OCI-LY7 (cell line): ENCODE results near the gene VEGFA.

Source experiments
- CTCF ChIP-seq: fragments of 200-600 bp; sonication (generic); conservative IDR thresholded peaks from 2 replicates; pipeline ENCODE4 v1.5.1; 2014; ENCODE audit warnings: mild to moderate bottlenecking, antibody characterized with exemption, low read length, moderate library complexity, mixed read lengths
- EZH2phosphoT487 ChIP-seq: fragments of 200-600 bp; sonication (generic); IDR thresholded peaks from 2 replicates; pipeline ENCODE4 v1.6.1; 2018; ENCODE audit warnings: low read depth, borderline replicate concordance, mild to moderate bottlenecking, mixed run types, antibody characterized with exemption, low read length, moderate library complexity, mixed read lengths

GRCh38 chr6:43750622-43751021 is 19.4 kb upstream of the VEGFA start:
- TF ChIP-seq EZH2phosphoT487 (no peak), CTCF (no peak)
